Measurements from ENCODE around the gene COMMD7.

DNA sequence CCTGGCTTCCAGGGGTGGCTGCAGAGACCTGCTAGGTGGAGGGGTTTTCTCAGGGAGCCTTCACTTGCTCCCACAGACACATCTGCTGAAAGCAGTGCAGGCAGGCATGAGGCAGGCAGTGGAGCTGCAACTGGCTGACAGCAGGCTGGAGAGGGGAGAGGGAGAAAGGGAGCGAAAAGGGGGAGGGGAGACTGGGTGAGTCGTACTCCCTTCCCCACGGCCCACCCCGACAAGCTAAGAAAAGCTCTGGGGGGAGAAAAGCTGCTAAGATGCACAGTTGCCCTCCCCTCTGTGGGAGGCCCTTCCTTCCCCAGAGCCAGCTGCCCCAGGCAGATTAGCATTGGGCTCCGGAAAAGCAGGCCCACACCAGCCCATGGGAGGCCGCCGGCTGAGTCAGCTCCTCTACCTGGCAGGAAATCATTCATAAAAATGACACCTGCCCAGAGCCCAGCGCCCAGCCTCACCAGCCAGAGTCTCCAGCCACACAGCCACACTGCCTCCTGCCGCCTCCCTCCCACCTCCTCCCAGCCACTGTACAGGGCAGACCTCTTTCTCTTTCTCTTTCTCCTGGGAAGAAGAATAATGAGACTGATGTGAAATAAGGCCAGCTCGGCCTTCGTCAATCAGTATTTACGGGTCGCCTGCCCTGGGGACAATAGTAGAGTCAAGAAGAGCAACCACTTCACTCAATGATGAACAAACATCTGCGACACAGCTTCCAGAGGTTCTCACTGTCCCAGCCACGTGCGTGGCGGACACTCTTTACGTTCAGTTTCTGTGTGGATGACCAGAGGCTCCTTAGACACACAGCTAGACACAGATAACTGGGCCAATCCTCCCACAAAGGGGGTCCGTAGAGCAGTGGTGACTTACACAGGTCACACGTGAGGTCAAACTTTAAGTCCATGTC lies 61.8 kb downstream of the COMMD7 start:
- TF ChIP-seq EZH2 (IDR thresholded peaks at IDR 0.05; ENCODE audit: borderline replicate concordance) = no peak
- TF ChIP-seq, protein P1, sequence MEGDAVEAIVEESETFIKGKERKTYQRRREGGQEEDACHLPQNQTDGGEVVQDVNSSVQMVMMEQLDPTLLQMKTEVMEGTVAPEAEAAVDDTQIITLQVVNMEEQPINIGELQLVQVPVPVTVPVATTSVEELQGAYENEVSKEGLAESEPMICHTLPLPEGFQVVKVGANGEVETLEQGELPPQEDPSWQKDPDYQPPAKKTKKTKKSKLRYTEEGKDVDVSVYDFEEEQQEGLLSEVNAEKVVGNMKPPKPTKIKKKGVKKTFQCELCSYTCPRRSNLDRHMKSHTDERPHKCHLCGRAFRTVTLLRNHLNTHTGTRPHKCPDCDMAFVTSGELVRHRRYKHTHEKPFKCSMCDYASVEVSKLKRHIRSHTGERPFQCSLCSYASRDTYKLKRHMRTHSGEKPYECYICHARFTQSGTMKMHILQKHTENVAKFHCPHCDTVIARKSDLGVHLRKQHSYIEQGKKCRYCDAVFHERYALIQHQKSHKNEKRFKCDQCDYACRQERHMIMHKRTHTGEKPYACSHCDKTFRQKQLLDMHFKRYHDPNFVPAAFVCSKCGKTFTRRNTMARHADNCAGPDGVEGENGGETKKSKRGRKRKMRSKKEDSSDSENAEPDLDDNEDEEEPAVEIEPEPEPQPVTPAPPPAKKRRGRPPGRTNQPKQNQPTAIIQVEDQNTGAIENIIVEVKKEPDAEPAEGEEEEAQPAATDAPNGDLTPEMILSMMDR (IDR thresholded peaks at IDR 0.05; ENCODE audit: poor library complexity) = no peak

Data from hepatocyte (in vitro differentiated cells).